Psoas muscle (tissue), 8 donors: ENCODE data around the gene EXOC3L1. TPM values are rescaled to one million over a fixed set of nuclear protein-coding genes. Genes with fewer than 3 reads are reported as not detected.
A peak's percentile ranks its signal among the peaks of the same experiment; 100 is the strongest.

Experiments used
- ATAC-seq, 4 donors: fragments of 200-7000 bp; cut with Tn5 transposase; one replicate each; pipeline ENCODE4 v1.9.1; 2020; ENCODE audit warnings: moderate library complexity in 3 of 4, mild to moderate bottlenecking in 2 of 4
- DNase-seq, 2 donors: peaks; one replicate each; pipeline ENCODE4 v3.0.0-alpha.2; 2020
- H3K27ac ChIP-seq: fragments of 200-600 bp; one replicate; pipeline ENCODE4 v1.8.0; 2022
- H3K27me3 ChIP-seq, 3 donors: fragments of 200-600 bp in 1 of 3; one replicate each; pipeline versions ENCODE4 v1.6.1 to v1.8.0; 2013 to 2022; ENCODE audit warnings: low read length in 2 of 3, mild to moderate bottlenecking in 2 of 3, moderate library complexity in 1 of 3; ENCODE audit not compliant: insufficient read depth in 3 of 3
- H3K36me3 ChIP-seq, 2 donors: fragments of 200-600 bp in 1 of 2; one replicate each; pipeline versions ENCODE4 v1.6.1 to v1.8.0; 2013 to 2022; ENCODE audit warnings: low read depth in 1 of 2, mild to moderate bottlenecking in 1 of 2, moderate library complexity in 1 of 2; ENCODE audit not compliant: insufficient read depth in 1 of 2
- H3K4me1 ChIP-seq: fragments of 200-600 bp; one replicate; pipeline ENCODE4 v1.8.0; 2022
- H3K4me3 ChIP-seq: fragments of 200-600 bp; one replicate; pipeline ENCODE4 v1.8.0; 2022; ENCODE audit warnings: mild to moderate bottlenecking
- H3K9me3 ChIP-seq: fragments of 200-600 bp; one replicate; pipeline ENCODE4 v1.8.0; 2022
- CTCF ChIP-seq: fragments of 200-600 bp; IDR thresholded peaks from one replicate; pipeline ENCODE4 v1.8.0; 2022; ENCODE audit warnings: antibody characterized with exemption
- WGBS, 3 donors: extraction: QIAGEN DNeasy Blood & Tissue Kit; methylation state at CpG; one replicate each; pipeline versions ENCODE4 v1.1.6 to v1.1.7; 2013; 5-methylcytosine and 5-hydroxymethylcytosine counted together
- intact Hi-C, 2 donors: fragments of 100-400 bp; cut with DNase I; formaldehyde crosslinking; loops; one replicate each; pipeline versions ENCODE4 v1.11.0 to v1.14.2; 2022
- polyA plus RNA-seq, 3 donors: library from polyadenylated mRNA; stranded (reverse); fragments of 200-250 nt; gene quantifications; one replicate each; pipeline ENCODE4 v1.2.3, GENCODE V29; 2013
- total RNA-seq, 4 donors: library from RNA; stranded (reverse); fragmentation: NEBNext Ultra II Directional in 2 of 4; extraction: Animal tissue kit (Norgen Biotek cat#: 25700) in 2 of 4; gene quantifications; one replicate each; pipeline versions ENCODE4 v1.2.1 to v1.2.4, GENCODE V29; 2021 to 2023
- donor health status: healthy with polysubstance abuse.
- donor health status: DM: no; HTN: no; CAD: no; lungs with moderate emphysema.
- donor health status: Bipolar disorder and iron deficiency.
- donor health status: healthy.
- donor health status: DM: yes; HTN: yes; CAD: no.
- donor health status: DM: no; HTN: no; CAD: no.
- donor health status: DM: no; HTN: no; CAD: no.
- donor health status: DM: yes; HTN: yes; CAD: no.

The EXOC3L1 gene
- total and polyA plus RNA-seq, 7 donors = 0.84 to 3.4 (median 1.2) TPM

DNA sequence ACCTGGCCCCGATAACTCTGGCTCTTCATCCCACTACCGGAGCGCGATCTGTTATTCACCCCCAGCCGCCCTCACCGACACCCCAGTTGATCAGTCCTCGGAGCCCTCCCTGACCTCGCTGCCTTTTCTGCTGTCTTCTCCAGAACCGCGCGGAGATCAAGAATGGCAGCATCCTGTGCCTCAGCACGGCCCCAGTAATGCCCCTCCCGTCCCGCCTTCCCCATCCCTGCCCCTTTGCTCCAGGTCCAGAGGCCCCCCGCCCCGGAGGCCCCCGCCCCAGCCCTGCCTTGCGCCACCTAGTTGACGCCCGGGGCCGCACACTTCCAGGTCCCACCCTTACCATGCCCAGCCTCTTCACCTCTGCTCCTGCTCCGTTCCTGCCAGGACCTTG, 9.9 kb upstream of the EXOC3L1 start:
- WGBS, 3 donors = 49 to 54% (median 52%) methylated on average over 16 to 22 of the region's 22 CpGs
- Histone ChIP-seq H3K4me1 (peaks cover 4% of the 10 kb centered on the region), H3K27me3 (no peaks in the 10 kb centered on the region), H3K27ac (no peak overlapping the region), H3K36me3 (peaks cover 19 to 65% of the 10 kb centered on the region in 2 donors), H3K4me3 (no peak overlapping the region), H3K9me3 (no peaks in the 10 kb centered on the region)
- DNase-seq (no peak), ATAC-seq (peak in 3 of 4 donors; percentile 2 to 32 (median 10))
- intact Hi-C loops = no loop called here
- TF ChIP-seq CTCF = no peak

GRCh38 chr16:67199011-67199807, 9.3 kb upstream of the EXOC3L1 start, which contains the start of gene ELMO3:
TSS of gene ELMO3 (plus strand) at chr16:67199131. CDS start at chr16:67199327, 196 bp downstream.
- H3K27ac ChIP-seq = no peak within 1 kb of the TSS
- intact Hi-C loops = no loop called here
- 40 to 49% (median 43%) methylated on average over 54 to 61 of the region's 61 CpGs for WGBS, 3 donors
- no peak for DNase-seq
- H3K36me3 ChIP-seq = peaks cover 21 to 67% of the 10 kb centered on the region in 2 donors
- peak; percentile 48 to 72 (median 54) for ATAC-seq
- H3K4me3 ChIP-seq = no peak within 1 kb of the TSS
- no peaks in the 10 kb centered on the region for H3K27me3 ChIP-seq
- H3K9me3 ChIP-seq = no peaks in the 10 kb centered on the region
- TF ChIP-seq CTCF = peak; percentile 29
- peaks cover 4% of the 10 kb centered on the region for H3K4me1 ChIP-seq

DNA sequence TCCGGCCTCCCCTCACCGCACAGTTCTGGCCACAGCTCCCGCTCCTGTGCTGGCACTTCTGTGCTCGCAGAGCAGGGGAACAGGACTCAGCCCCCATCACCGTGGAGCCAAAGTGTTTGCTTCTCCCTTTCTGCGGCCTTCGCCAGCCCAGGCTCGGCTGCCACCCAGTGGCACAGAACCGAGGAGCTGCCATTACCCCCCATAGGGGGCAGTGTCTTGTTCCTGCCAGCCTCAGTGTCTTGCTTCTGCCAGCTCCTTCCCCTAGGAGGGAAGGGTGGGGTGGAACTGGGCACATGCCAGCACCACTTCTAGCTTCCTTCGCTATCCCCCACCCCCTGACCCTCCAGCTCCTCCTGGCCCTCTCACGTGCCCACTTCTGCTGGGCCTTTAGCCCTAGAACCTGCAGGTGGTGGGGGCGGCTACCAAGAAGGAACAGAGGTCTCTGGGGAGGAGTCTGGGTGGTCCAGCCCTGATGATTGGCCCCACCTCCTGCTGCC, 8.3 kb upstream of the EXOC3L1 start:
- 37 to 61% (median 51%) methylated on average over 10 to 12 of the region's 12 CpGs for WGBS, 3 donors
- peak; percentile 50 to 68 (median 67) for ATAC-seq
- H3K36me3 ChIP-seq = peaks cover 21 to 66% of the 10 kb centered on the region in 2 donors
- intact Hi-C loops = no loop called here
- peaks cover 14% of the 10 kb centered on the region for H3K4me1 ChIP-seq
- no peak overlapping the region for H3K4me3 ChIP-seq
- peak in 1 of 2 donors; percentile 74 for DNase-seq
- peak; percentile 56 for TF ChIP-seq CTCF
- H3K27ac ChIP-seq = no peak overlapping the region
- H3K27me3 ChIP-seq = no peaks in the 10 kb centered on the region
- H3K9me3 ChIP-seq = no peaks in the 10 kb centered on the region

DNA sequence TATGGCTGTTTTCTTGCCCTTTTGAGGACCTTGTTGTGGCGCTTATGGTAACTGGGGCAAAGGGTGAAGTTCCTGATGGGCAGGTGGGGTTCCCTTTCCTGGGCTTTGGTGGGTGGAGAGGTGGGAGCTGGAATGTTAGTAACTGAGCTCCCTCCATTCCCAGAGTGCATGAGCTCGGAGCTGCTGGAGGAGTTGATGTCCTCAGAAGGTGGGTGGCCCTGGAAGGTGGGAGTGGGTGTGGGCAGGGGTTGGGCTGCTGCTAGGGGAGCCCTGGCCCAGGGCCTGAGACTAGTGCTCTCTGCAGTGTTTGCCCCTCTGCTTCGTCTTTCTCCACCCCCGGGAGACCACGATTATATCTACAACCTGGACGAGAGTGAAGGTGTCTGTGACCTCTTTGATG, 7.8 kb upstream of the EXOC3L1 start:
- H3K4me3 ChIP-seq = no peak overlapping the region
- no peak for ATAC-seq
- no peak overlapping the region for H3K27ac ChIP-seq
- no peak for DNase-seq
- WGBS, 3 donors = 70 to 79% (median 76%) methylated on average over 6 of the region's 6 CpGs
- peaks cover 16 to 61% of the 10 kb centered on the region in 2 donors for H3K36me3 ChIP-seq
- no peaks in the 10 kb centered on the region for H3K9me3 ChIP-seq
- intact Hi-C loops = no loop called here
- peaks cover 20% of the 10 kb centered on the region for H3K4me1 ChIP-seq
- no peaks in the 10 kb centered on the region for H3K27me3 ChIP-seq
- no peak for TF ChIP-seq CTCF
